ENCODE measurements around the gene CYP46A1.

CYP46A1 gene

GRCh38 chr14:99674064-99674650 lies 9.9 kb upstream of the CYP46A1 start:
- DNase-seq (ENCODE audit: low read depth), result no peak

DNA sequence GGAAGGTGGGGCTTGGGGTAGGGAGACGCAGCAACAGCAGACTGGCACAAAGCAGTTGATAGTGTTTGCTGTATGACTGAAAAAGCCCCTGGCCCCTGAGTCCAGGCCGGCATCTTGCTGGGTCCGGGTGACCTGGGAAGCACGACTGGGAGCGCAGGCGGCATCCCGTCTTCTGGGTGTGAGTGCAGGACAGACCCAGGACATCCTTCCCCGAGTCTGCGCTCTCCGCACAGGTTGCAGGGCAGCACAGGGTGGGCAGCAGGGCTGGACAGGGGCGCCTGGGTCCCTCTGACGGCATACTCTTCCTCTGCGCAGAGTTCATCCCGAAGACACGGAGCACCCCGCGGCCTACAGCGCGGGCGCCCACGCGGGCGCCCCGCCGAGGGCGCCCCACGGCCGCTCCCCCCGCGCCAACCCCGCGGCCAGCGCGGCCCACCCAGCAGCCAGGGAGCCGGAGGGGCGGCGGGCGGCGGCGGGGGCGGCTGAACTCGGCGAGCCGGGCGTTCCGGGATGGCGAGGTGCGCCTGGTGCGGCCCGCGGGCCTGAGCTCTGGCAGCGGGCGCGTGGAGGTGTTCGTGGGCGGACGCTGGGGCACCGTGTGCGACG lies 9.2 kb upstream of the CYP46A1 start:
- DNase-seq (ENCODE audit: low read depth), result no peak

GRCh38 chr14:99675382-99675835 lies 8.7 kb upstream of the CYP46A1 start:
- no peak for DNase-seq (ENCODE audit: low read depth)

DNA sequence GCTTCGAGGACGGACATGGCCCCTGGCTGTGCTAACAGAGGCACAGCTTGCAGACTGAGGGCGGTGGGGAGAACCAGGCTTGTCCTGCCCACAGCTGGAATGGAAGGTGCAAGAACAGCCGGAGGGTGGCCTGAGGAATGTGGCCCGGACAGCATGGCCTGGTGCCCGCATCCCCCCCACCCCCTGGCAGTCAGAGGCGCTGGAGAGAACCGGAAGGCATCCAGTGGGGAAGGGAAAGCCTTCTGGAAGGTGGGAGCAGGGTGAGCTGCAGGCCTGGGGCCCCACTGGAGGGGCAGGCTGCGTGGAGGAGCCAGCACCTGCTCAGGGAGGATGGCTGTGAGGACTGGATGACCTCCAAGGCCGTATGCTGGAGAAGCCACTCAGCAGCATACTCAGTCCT lies 8.1 kb upstream of the CYP46A1 start:
- no peak for DNase-seq (ENCODE audit: low read depth)

DNA sequence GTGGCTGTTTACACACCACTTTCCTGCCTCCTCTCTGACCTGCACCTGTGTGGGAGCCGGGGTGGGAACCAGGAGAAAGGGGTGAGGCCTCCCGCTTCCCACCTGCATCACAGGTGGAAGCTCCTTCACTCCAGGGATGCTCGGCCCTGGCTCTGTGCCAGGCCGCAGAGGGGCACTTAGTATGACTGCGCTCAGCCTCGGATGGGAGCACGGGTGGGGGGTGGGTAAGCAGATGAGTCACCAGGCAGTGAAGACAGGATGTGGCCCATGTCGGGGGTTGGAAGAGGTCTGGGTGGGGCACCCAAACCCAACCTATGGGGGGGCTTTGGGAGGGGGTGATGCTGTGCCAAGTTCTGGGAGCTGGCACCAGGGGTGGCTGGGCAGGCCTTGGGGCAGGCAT lies 7.4 kb upstream of the CYP46A1 start:
- no peak for DNase-seq (ENCODE audit: low read depth)

- no peak for DNase-seq (ENCODE audit: low read depth)
Observed at GRCh38 chr14:99677231-99678140, 6.6 kb upstream of the CYP46A1 start.

DNA sequence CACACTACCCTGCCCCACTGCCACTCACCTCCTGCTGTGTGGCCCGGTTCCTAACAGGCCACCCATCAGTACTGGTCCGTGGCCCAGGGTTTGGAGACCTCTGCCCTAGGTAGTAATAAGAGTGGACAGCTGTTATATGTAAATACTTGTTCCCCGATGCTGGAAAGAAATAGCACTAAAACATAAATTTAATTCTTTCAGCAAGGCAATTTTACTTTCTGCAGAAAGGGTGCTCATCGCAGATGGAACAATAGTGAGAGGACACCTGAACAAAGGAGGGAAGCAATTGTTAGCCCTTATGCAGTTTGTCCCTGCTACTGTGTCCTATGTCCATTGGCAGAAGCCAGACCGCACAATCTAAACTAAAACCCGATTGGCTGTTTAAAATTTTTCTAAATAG lies 5.9 kb upstream of the CYP46A1 start:
- DNase-seq (ENCODE audit: low read depth), result no peak

DNA sequence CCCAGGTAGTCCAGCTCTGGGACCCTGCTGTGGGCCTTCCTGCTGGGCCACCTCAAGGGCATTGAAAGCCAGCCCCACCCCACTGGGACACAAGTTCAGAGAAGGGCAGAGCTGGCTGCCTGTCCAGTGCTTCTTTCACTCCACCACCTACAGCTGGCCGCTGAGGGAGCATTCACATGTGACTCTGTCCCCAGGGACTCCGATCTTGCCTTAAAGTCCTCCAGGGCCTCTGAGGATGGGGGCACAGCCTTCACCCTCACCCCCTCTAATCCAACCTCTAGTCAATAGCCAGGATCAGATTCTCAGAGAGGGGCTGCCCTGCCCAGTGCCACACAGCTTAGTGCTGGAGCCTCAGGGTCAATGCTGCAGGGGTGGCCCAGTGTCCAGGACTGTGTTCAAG lies 5.0 kb upstream of the CYP46A1 start:
- no peak for DNase-seq (ENCODE audit: low read depth)

GRCh38 chr14:99679543-99679942 lies 4.6 kb upstream of the CYP46A1 start:
- DNase-seq (ENCODE audit: low read depth), result no peak

- DNase-seq (ENCODE audit: low read depth), result no peak
Observed at GRCh38 chr14:99679996-99680395, 4.1 kb upstream of the CYP46A1 start.

GRCh38 chr14:99681101-99681831 lies 2.8 kb upstream of the CYP46A1 start:
- no peak for DNase-seq (ENCODE audit: low read depth)

GRCh38 chr14:99681832-99682148 lies 2.3 kb upstream of the CYP46A1 start:
- no peak for DNase-seq (ENCODE audit: low read depth)

GRCh38 chr14:99682809-99683618 lies 1.1 kb upstream of the CYP46A1 start:
- peak; percentile 67 for DNase-seq (ENCODE audit: low read depth)

- DNase-seq (ENCODE audit: low read depth), result no peak
Observed at GRCh38 chr14:99684410-99684934, 374 bp downstream of the CYP46A1 start.

DNA sequence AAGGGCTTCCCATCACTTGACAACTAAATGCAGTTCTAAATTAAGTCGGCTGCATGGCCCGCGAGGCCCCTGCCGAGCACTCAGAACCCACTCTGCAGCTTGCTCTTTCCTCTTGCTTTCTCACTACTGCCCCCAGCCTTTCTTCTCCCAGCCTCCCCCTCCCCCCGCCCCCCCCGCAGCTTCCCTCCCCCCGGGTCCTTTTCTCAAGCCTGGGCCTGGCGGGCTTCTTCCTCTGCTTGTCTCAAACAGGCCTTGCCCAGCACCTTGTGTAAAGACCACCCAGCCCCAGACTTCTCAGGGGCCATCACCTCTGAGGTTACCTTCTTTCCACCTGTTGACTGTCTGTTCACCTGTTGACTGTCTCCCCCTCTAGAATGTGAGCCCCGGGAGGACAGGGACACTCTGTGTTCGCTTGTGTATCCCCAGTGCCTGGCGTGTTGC lies 1.1 kb downstream of the CYP46A1 start:
- no peak for DNase-seq (ENCODE audit: low read depth)

GRCh38 chr14:99685596-99685995 lies 1.5 kb downstream of the CYP46A1 start:
- no peak for DNase-seq (ENCODE audit: low read depth)

- DNase-seq (ENCODE audit: low read depth), result no peak
Observed at GRCh38 chr14:99686557-99687283, 2.6 kb downstream of the CYP46A1 start.

DNA sequence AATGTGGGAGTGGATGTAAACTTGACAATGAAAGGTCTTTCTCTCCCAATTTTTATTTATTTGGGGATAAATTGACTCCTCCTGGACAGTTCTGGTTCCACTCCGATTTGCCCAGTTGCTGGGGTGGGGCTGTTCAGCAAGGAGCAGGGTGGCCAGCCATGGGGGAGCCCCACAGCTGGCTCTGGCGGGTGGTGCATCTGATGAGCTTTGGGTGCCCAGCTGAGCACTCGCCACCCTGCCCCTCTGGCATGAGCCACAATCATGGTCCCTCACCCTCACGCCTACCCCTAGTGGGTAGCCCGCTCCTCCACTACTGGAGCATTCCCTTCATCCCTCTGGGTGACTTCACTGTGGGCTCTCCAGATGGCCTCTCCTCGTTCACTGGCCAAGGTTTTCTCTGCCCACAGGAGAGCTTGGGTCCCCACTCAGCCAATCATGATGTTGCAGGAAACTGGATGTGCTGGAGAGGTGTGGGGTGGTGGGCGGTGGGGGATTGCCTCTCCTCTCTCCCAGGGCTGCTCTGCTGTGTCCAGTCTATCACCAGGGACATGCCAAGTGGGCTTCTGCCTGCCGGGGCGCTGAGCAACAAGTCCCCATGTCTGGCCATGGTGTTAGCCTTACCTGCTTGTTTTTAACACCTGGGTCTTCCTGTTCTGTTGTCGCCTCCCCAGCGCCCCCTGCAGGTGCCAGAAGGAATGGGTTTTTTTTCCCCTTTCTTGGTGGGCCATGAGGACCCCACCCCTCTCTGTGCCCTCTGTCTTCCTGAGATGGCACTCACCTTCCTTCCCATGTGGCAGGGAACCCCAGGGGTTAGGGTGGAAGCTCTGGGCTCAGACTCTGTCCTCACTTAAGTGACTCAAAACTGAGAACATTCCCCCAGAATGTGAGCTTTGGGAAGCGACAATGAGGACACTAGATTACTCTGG lies 3.4 kb downstream of the CYP46A1 start:
- DNase-seq (ENCODE audit: low read depth), result no peak

DNA sequence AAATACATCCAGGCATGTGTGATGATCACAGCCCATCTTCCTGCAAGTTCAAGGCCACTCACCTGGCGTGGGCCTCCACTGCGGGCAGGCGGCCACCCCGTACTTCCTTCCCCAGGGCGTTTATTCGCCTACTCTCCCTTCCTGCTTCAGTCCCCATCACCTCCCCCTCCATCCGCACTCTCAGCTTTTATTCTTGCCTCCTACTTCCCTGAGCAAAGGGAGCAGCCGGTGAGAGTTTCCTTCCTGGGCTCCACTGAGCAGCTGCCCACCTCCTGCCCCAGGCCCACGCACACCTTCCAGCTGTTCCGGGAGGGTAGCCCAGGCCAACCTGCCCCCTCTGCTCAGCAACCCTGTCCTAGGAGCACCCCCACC lies 4.1 kb downstream of the CYP46A1 start:
- no peak for DNase-seq (ENCODE audit: low read depth)

GRCh38 chr14:99688629-99689028 lies 4.5 kb downstream of the CYP46A1 start:
- no peak for DNase-seq (ENCODE audit: low read depth)

Measured in stimulated activated CD8-positive, alpha-beta memory T cell treated with anti-CD3 and anti-CD28 coated beads, Interleukin-12 subunit alpha, Interleukin-12 subunit beta, amount 100 ng/mL, for 1 hour (primary cell).